ENCODE results near the gene KRTAP4-9.
"Not testable (repeated sequence)": the region's sequence is repeated elsewhere in the genome, so short reads cannot be mapped to it uniquely, and the experiment has no call there.

KRTAP4-9 gene

DNA sequence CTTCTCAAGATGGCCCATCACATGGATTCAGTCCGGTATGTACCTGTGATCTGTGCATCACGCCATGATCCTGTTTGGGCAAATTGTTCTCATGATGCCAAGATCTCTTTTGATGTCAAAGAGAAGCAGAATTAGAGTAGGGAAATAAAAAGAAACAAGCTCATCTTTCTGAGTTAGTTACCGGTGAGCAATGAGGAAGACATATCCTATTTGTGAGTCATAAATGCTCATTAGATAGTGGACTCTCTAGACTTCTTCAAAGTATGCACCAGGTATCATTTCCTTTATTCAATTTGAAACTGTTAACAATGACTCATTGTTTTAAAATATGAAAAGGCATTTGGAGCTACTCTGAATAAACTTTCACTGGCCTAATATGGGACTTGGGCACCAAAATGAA, 26.8 kb downstream of the KRTAP4-9 start:
- DNase-seq (ENCODE audit: low spot score): no peak

DNA sequence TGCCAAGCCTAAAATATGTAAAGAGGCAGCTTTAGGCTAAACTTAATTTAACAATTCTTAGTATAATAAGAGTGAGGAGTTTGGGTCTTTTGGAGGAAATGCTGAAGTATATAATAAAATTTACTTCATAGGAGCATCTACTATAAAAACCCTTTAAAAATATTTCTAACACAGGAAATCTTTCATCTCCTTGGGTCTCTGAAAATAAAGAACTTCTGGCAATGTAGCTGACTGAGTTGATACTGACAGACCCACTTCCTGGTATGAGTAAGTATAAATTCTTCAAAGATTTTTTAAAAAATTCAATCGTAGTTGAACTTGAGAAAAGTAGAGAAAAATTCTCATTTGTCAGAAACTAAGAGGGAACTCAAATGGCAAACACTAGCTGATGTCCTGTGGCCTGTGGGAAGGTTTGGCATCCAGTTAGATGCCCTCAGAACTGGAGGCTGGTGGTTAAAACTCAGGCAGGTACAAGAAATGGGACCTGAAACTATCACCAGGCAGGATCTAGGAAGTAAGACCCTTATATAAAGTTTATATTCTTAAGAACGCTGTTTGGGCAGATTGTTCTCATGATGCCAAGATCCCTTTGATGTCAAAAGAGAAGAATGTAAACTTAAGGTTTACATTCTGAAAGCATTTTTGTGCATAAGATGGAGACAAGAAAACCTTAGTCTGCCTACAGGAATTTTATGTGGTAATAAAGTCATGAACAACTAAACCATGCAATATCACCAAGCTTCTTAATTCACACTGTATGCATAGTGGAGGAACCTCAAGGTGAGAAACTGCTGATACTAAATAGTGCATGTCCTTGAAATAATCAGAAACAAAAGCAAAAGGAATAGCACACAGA, 28.9 kb downstream of the KRTAP4-9 start:
- DNase-seq (ENCODE audit: low spot score): no peak

DNA sequence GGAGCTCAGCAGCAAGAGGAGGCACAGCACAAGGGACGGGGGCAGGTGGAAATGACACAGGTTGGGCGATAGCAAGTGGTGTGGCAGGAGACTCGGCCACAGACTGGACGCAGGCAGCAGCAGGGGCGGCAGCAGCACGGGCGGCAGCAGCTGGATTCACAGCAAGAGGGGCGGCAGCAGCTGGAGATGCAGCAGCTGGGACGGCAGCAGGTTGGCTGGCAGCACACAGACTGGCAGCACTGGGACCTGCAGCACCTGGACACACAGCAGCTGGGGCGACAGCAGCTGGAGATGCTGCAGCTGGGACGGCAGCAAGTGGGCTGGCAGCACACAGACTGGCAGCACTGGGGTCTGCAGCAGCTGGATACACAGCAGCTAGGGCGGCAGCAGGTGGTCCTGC, 34.7 kb downstream of the KRTAP4-9 start:
- DNase-seq (ENCODE audit: low spot score): not testable (repeated sequence)

DNA sequence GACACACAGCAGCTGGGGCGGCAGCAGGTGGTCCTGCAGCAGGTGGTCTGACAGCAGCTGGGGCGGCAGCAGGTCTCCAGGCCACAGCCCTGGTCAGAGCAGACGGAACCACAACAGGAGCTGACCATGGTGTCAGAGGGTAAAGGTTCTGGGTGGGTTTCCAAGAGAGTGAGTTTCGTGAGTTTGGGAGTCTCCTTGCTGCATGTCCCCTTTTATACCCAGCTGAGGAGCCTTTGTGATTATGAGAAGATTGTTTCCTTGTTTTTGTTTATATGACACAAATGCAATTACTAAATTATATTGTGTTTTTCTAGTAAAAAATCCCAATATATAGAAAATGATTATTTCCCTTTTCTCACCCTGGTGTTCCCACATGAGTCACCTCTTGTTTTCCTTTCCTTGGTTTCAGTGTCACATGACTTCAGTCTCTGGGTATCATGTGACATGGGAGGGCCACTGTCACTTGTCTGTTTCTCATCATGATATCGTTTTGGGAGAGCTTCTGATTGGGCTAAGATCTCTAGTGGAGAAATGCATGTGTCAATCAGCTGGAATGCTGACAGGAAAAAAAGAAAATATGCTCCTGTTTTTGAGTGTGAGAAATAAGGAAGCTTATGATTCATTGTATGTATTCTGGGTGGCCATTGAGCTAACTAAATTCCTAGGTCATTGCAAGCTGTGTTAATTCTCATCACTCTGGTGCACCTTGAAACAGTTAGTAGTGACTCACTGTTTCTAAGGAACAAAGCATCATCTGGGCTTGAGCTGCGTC, 35.4 kb downstream of the KRTAP4-9 start, which contains the start of gene KRTAP4-6:
Gene KRTAP4-6, minus strand, starts transcription at position 185 of the 772 bp plus-strand sequence. Its CDS starts 57 bp downstream, at position 128.
- DNase-seq (ENCODE audit: low spot score): no peak

DNA sequence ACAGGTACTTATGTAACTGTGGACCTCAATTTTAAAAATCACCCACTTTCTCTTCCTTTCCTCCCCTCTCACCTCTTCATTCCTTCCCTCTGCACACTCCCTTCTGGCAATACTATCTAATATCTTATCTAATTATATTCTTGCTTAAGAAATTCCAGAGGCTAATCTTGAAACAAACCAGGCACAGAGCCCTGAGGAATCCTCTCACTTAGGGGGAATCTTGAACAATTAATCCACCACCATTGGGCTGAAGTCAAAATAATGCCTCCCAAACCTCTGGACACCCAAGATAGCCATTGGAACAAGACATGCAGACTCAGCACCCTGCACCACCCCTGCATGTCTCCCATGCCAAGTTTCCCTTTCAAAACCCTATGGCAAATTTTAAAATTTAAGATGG, 36.2 kb downstream of the KRTAP4-9 start:
- no peak for DNase-seq (ENCODE audit: low spot score)

DNA sequence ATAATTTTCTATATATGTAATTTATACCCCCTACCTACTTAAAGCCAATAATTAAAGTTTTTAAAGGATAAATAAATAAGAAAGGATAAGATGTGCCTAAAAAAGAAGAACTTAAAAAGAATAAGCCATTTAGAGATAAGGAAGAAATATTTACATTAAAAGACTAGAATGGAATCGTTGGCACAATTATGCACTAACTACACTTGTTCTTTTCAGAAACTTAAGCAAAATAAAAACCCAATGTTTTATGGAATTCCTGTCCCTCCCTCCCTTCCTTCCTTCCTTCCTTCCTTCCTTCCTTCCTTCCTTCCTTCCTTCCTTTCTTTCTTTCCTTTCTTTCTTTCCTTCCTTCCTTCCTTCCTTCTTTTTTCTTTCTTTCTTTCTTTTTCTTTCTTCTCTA, 39.7 kb downstream of the KRTAP4-9 start:
- DNase-seq (ENCODE audit: low spot score): no peak

DNA sequence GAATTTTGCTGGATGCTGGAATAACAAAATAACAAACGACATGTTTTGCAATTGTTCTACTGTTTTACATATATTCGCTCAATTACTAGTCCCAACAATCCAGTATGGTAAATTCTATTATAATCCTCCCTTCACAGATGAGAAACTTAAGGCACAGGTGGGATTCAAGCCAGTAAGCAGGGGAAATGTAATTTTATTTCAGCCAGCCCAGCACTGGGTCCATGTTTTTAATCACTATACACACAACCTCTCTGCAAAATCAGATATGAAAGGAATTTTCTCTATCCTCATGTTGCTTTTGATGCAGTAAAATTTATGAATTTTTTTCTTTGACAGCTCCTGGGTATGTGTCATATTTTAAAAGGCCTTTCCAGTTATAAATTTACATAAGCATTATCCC, 40.1 kb downstream of the KRTAP4-9 start:
- DNase-seq (ENCODE audit: low spot score): no peak

DNA sequence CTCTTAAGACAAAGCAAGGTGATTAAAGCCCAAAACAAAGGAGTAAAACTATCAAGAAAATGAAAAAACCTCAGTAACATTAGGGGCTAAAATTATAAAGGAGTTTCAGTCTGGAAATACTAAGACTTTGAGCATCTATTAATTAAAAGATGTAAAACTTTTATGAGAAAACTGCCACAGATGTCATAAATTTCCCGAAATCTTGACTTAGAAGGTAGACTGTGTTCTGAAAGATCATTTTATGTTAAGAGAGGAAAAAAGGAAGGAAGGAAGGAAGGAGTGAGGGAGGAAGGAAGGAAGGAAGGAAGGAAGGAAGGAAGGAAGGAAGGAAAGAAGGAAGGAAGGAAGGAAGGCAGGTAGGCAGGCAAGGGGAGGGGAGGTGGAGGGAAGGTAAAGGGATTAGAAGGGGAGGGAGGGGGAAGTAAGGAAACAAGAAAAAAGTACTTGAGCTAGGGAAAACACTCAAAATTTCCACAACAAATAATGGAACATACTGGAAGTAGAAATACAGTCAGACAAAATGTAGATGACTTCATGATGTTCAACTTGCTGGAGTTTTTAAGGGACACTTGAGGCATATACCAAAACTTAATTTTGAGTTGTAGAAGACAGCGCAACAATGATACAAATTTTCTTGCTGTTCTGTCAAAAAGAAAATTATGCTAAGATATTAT, 42.5 kb downstream of the KRTAP4-9 start:
- no peak for DNase-seq (ENCODE audit: low spot score)

DNA sequence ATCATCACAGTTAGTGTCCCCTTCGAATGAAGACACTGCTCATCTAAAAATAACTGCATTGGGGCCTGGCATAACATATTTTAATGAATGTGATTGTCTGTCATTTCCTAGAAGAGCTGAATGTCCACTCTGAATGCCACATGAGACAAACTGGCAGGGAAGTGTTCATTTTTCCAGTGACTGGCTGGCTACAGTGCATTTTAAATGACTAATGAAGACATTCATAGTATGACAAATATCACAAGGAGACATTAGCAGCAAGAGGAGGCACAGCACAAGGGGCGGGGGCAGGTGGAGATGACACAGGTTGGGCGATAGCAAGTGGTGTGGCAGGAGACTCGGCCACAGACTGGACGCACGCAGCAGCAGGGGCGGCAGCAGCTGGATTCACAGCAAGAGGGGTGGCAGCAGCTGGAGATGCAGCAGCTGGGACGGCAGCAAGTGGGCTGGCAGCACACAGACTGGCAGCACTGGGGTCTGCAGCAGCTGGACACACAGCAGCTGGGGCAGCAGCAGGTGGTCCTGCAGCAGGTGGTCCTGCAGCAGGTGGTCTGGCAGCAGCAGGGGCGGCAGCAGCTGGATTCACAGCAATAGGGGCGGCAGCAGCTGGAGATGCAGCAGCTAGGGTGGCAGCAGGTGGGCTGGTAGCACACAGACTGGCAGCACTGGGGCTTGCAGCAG, 43.9 kb downstream of the KRTAP4-9 start:
- not testable (repeated sequence) for DNase-seq (ENCODE audit: low spot score)

DNA sequence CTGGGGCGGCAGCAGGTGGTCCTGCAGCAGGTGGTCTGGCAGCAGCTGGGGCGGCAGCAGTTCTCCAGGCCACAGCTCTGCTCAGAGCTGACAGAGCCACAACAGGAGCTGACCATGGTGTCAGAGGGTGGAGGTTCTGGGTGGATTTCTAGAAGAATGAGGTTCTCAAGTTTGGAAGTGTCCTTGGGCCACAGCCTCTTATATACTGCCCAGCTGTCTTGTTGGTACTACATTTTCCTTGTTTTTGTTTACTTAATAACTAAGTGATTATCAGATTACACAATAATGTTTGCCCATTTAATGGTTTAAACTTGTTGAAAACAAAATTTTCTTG, 44.4 kb downstream of the KRTAP4-9 start, which contains the start of gene KRTAP4-5:
Gene KRTAP4-5, minus strand, starts transcription at position 174 of the 334 bp plus-strand sequence. Its CDS starts 58 bp downstream, at position 116.
- no peak for DNase-seq (ENCODE audit: low spot score)

DNA sequence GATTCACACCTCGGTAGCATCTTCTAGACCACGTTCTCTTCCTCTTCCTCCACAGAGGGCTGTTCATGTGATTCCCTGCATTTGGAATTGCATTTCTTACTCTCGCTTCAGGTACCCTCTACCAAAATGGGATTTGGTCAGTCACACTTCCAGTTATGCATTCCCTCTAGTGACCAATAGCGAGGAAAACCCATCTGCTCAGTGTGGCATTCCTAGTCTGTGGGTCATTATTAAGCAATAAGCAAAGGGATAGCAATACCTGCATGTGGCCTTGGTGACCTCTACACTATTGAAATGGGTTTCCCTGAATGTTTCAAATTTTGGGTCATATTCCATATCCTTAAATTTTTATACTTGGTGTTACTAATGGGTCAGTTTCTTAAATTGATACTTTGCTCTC, 44.8 kb downstream of the KRTAP4-9 start:
- DNase-seq (ENCODE audit: low spot score): no peak

DNA sequence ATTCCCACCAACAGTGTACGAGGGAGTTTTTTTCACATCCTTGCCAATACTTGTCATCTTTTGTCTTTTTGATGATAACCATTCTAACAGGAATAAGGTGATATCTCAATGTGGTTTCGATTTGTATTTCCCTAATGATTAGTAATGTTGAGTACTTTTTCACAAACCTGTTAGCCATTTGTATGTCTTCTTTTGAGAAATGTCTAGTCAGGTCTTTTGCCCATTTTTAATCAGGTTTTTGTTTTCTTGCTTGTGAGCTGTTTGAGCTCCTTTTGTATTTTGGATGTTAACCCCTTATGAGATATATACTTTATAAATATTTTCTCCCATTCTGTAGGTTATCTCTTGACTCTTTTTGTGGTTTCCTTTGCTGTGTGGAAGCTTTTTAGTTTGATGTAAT, 46.3 kb downstream of the KRTAP4-9 start:
- no peak for DNase-seq (ENCODE audit: low spot score)

DNA sequence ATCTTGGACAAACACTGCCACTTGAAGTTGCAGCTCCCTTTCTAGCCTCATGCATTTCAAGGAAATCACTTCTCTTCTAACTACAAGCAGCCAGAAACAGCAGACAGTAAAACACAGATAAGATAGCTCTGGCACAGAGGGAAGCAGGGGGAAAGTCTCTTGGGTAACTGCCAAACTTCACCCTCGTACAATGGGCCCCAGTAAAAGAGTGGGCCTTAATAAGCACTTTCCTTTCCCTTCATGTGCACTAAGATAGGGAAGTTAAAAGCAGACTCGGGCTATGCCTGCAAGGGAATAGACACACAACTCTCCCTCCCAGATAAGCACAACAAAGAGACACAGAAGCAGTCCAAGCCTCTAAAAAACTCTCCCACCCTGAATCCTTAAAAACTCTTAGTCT, 48.7 kb downstream of the KRTAP4-9 start:
- peak; percentile 70 for DNase-seq (ENCODE audit: low spot score)

All from pons (tissue), 1 donor.